ENCODE data around the gene FOXP1.

FOXP1 gene

GRCh38 chr3:71607364-71607763, 23.8 kb upstream of the FOXP1 start:
- no peaks in the 10 kb centered on the region for H3K27me3 ChIP-seq (ENCODE audit: control insufficient read depth, insufficient read depth, low read length)
- no peaks in the 10 kb centered on the region for H3K4me1 ChIP-seq (ENCODE audit: control insufficient read depth, insufficient read depth, low read length)
- no peak overlapping the region for H3K27ac ChIP-seq (ENCODE audit: low read depth, low read length)
- H3K9me3 ChIP-seq (ENCODE audit: control insufficient read depth, insufficient read depth, low read length) = no peaks in the 10 kb centered on the region
- H3K4me3 ChIP-seq (ENCODE audit: low read depth, low read length) = no peak overlapping the region
- H3K9ac ChIP-seq (ENCODE audit: low read depth, low read length) = no peak overlapping the region
- no peaks in the 10 kb centered on the region for H3K36me3 ChIP-seq (ENCODE audit: control insufficient read depth, insufficient read depth, low read length)

- no peak overlapping the region for H3K9ac ChIP-seq (ENCODE audit: low read depth, low read length)
- H3K4me1 ChIP-seq (ENCODE audit: control insufficient read depth, insufficient read depth, low read length) = no peaks in the 10 kb centered on the region
- H3K9me3 ChIP-seq (ENCODE audit: control insufficient read depth, insufficient read depth, low read length) = no peaks in the 10 kb centered on the region
- no peak overlapping the region for H3K27ac ChIP-seq (ENCODE audit: low read depth, low read length)
- no peak overlapping the region for H3K4me3 ChIP-seq (ENCODE audit: low read depth, low read length)
- no peaks in the 10 kb centered on the region for H3K36me3 ChIP-seq (ENCODE audit: control insufficient read depth, insufficient read depth, low read length)
- H3K27me3 ChIP-seq (ENCODE audit: control insufficient read depth, insufficient read depth, low read length) = no peaks in the 10 kb centered on the region
Measured at GRCh38 chr3:71606582-71606981, 23.1 kb upstream of the FOXP1 start.

- H3K9me3 ChIP-seq (ENCODE audit: control insufficient read depth, insufficient read depth, low read length) = no peaks in the 10 kb centered on the region
Measured at GRCh38 chr3:71602256-71602655, 18.7 kb upstream of the FOXP1 start.

GRCh38 chr3:71601811-71602210, 18.3 kb upstream of the FOXP1 start:
- Histone ChIP-seq H3K36me3 (ENCODE audit: control insufficient read depth, insufficient read depth, low read length) (no peaks in the 10 kb centered on the region), H3K27ac (ENCODE audit: low read depth, low read length) (no peak overlapping the region), H3K4me1 (ENCODE audit: control insufficient read depth, insufficient read depth, low read length) (no peaks in the 10 kb centered on the region), H3K9me3 (ENCODE audit: control insufficient read depth, insufficient read depth, low read length) (no peaks in the 10 kb centered on the region), H3K27me3 (ENCODE audit: control insufficient read depth, insufficient read depth, low read length) (no peaks in the 10 kb centered on the region), H3K4me3 (ENCODE audit: low read depth, low read length) (no peak overlapping the region), H3K9ac (ENCODE audit: low read depth, low read length) (no peak overlapping the region)

More at GRCh38 chr3:71602256-71602655, 18.7 kb upstream of the FOXP1 start:
- Histone ChIP-seq H3K36me3 (ENCODE audit: control insufficient read depth, insufficient read depth, low read length) (no peaks in the 10 kb centered on the region), H3K27me3 (ENCODE audit: control insufficient read depth, insufficient read depth, low read length) (no peaks in the 10 kb centered on the region), H3K4me3 (ENCODE audit: low read depth, low read length) (no peak overlapping the region), H3K9ac (ENCODE audit: low read depth, low read length) (no peak overlapping the region), H3K27ac (ENCODE audit: low read depth, low read length) (no peak overlapping the region), H3K4me1 (ENCODE audit: control insufficient read depth, insufficient read depth, low read length) (no peaks in the 10 kb centered on the region)

- no peaks in the 10 kb centered on the region for H3K27me3 ChIP-seq (ENCODE audit: control insufficient read depth, insufficient read depth, low read length)
- no peaks in the 10 kb centered on the region for H3K36me3 ChIP-seq (ENCODE audit: control insufficient read depth, insufficient read depth, low read length)
- H3K9ac ChIP-seq (ENCODE audit: low read depth, low read length) = no peak overlapping the region
- no peaks in the 10 kb centered on the region for H3K9me3 ChIP-seq (ENCODE audit: control insufficient read depth, insufficient read depth, low read length)
- H3K27ac ChIP-seq (ENCODE audit: low read depth, low read length) = no peak overlapping the region
- H3K4me1 ChIP-seq (ENCODE audit: control insufficient read depth, insufficient read depth, low read length) = no peaks in the 10 kb centered on the region
- no peak overlapping the region for H3K4me3 ChIP-seq (ENCODE audit: low read depth, low read length)
Measured at GRCh38 chr3:71600646-71601288, 17.2 kb upstream of the FOXP1 start.

- H3K27ac ChIP-seq (ENCODE audit: low read depth, low read length) = no peak overlapping the region
Measured at GRCh38 chr3:71599416-71599815, 15.9 kb upstream of the FOXP1 start.

GRCh38 chr3:71598292-71598691, 14.8 kb upstream of the FOXP1 start:
- no peaks in the 10 kb centered on the region for H3K4me1 ChIP-seq (ENCODE audit: control insufficient read depth, insufficient read depth, low read length)
- H3K9me3 ChIP-seq (ENCODE audit: control insufficient read depth, insufficient read depth, low read length) = no peaks in the 10 kb centered on the region
- H3K27me3 ChIP-seq (ENCODE audit: control insufficient read depth, insufficient read depth, low read length) = no peaks in the 10 kb centered on the region
- H3K4me3 ChIP-seq (ENCODE audit: low read depth, low read length) = no peak overlapping the region
- no peak overlapping the region for H3K27ac ChIP-seq (ENCODE audit: low read depth, low read length)
- no peaks in the 10 kb centered on the region for H3K36me3 ChIP-seq (ENCODE audit: control insufficient read depth, insufficient read depth, low read length)
- H3K9ac ChIP-seq (ENCODE audit: low read depth, low read length) = no peak overlapping the region

More at GRCh38 chr3:71599416-71599815, 15.9 kb upstream of the FOXP1 start:
- Histone ChIP-seq H3K36me3 (ENCODE audit: control insufficient read depth, insufficient read depth, low read length) (no peaks in the 10 kb centered on the region), H3K27me3 (ENCODE audit: control insufficient read depth, insufficient read depth, low read length) (no peaks in the 10 kb centered on the region), H3K4me1 (ENCODE audit: control insufficient read depth, insufficient read depth, low read length) (no peaks in the 10 kb centered on the region), H3K9ac (ENCODE audit: low read depth, low read length) (no peak overlapping the region), H3K4me3 (ENCODE audit: low read depth, low read length) (no peak overlapping the region), H3K9me3 (ENCODE audit: control insufficient read depth, insufficient read depth, low read length) (no peaks in the 10 kb centered on the region)

- Histone ChIP-seq H3K9ac (ENCODE audit: low read depth, low read length) (no peak overlapping the region), H3K27me3 (ENCODE audit: control insufficient read depth, insufficient read depth, low read length) (no peaks in the 10 kb centered on the region), H3K4me1 (ENCODE audit: control insufficient read depth, insufficient read depth, low read length) (no peaks in the 10 kb centered on the region), H3K27ac (ENCODE audit: low read depth, low read length) (no peak overlapping the region), H3K4me3 (ENCODE audit: low read depth, low read length) (no peak overlapping the region), H3K9me3 (ENCODE audit: control insufficient read depth, insufficient read depth, low read length) (no peaks in the 10 kb centered on the region), H3K36me3 (ENCODE audit: control insufficient read depth, insufficient read depth, low read length) (no peaks in the 10 kb centered on the region)
Measured at GRCh38 chr3:71597286-71597685, 13.8 kb upstream of the FOXP1 start.

GRCh38 chr3:71593106-71593505, 9.6 kb upstream of the FOXP1 start:
- H3K9ac ChIP-seq (ENCODE audit: low read depth, low read length) = no peak overlapping the region
- H3K4me3 ChIP-seq (ENCODE audit: low read depth, low read length) = no peak overlapping the region
- H3K9me3 ChIP-seq (ENCODE audit: control insufficient read depth, insufficient read depth, low read length) = no peaks in the 10 kb centered on the region
- no peaks in the 10 kb centered on the region for H3K36me3 ChIP-seq (ENCODE audit: control insufficient read depth, insufficient read depth, low read length)
- no peaks in the 10 kb centered on the region for H3K27me3 ChIP-seq (ENCODE audit: control insufficient read depth, insufficient read depth, low read length)
- H3K4me1 ChIP-seq (ENCODE audit: control insufficient read depth, insufficient read depth, low read length) = no peaks in the 10 kb centered on the region; the same call in 1 of the 2 replicates
- no peak overlapping the region for H3K27ac ChIP-seq (ENCODE audit: low read depth, low read length)

GRCh38 chr3:71591101-71591500, 7.6 kb upstream of the FOXP1 start:
- Histone ChIP-seq H3K27me3 (ENCODE audit: control insufficient read depth, insufficient read depth, low read length) (no peaks in the 10 kb centered on the region), H3K9ac (ENCODE audit: low read depth, low read length) (no peak overlapping the region), H3K9me3 (ENCODE audit: control insufficient read depth, insufficient read depth, low read length) (no peaks in the 10 kb centered on the region), H3K27ac (ENCODE audit: low read depth, low read length) (no peak overlapping the region), H3K4me1 (ENCODE audit: control insufficient read depth, insufficient read depth, low read length) (no peaks in the 10 kb centered on the region; the same call in 1 of the 2 replicates), H3K4me3 (ENCODE audit: low read depth, low read length) (no peak overlapping the region), H3K36me3 (ENCODE audit: control insufficient read depth, insufficient read depth, low read length) (no peaks in the 10 kb centered on the region)

GRCh38 chr3:71589132-71589531, 5.6 kb upstream of the FOXP1 start:
- H3K4me3 ChIP-seq (ENCODE audit: low read depth, low read length) = no peak overlapping the region
- H3K27ac ChIP-seq (ENCODE audit: low read depth, low read length) = no peak overlapping the region
- no peaks in the 10 kb centered on the region for H3K27me3 ChIP-seq (ENCODE audit: control insufficient read depth, insufficient read depth, low read length)
- H3K9me3 ChIP-seq (ENCODE audit: control insufficient read depth, insufficient read depth, low read length) = no peaks in the 10 kb centered on the region
- peaks cover 5% of the 10 kb centered on the region; the same call in 1 of the 2 replicates for H3K4me1 ChIP-seq (ENCODE audit: control insufficient read depth, insufficient read depth, low read length)
- H3K9ac ChIP-seq (ENCODE audit: low read depth, low read length) = no peak overlapping the region
- H3K36me3 ChIP-seq (ENCODE audit: control insufficient read depth, insufficient read depth, low read length) = no peaks in the 10 kb centered on the region
